DOHH2 (cell line): Measurements from ENCODE around the gene NELFE.

Experiments used
- H3F3A ChIP-seq: fragments of 200-600 bp; sonication (generic), shearing (Covaris generic); 2 replicates; pipeline ENCODE4 v1.6.0; 2016; ENCODE audit warnings: antibody characterized with exemption, mild to moderate bottlenecking; ENCODE audit not compliant: control insufficient read depth, insufficient read depth
- H3K27ac ChIP-seq: fragments of 200-600 bp; sonication (generic); 2 replicates; pipeline ENCODE4 v1.5.1; 2014; ENCODE audit warnings: low read depth, mild to moderate bottlenecking, low read length, moderate library complexity
- H3K27me3 ChIP-seq: fragments of 200-600 bp; sonication (generic); 2 replicates; pipeline ENCODE4 v1.6.1; 2014; ENCODE audit warnings: mild to moderate bottlenecking, low read length, mixed read lengths; ENCODE audit not compliant: control insufficient read depth
- H3K36me3 ChIP-seq: fragments of 200-600 bp; sonication (generic); 2 replicates; pipeline ENCODE4 v1.6.1; 2014; ENCODE audit warnings: mild to moderate bottlenecking, low read length, moderate library complexity, mixed read lengths; ENCODE audit not compliant: control insufficient read depth
- H3K4me1 ChIP-seq: fragments of 200-600 bp; sonication (generic); 2 replicates; pipeline ENCODE4 v1.6.1; 2014; ENCODE audit warnings: mild to moderate bottlenecking, low read length, mixed read lengths; ENCODE audit not compliant: control insufficient read depth
- H3K4me2 ChIP-seq: fragments of 200-600 bp; sonication (generic); 2 replicates; pipeline ENCODE4 v1.6.0; 2014; ENCODE audit warnings: mild to moderate bottlenecking, low read length, moderate library complexity
- H3K4me3 ChIP-seq: fragments of 200-600 bp; sonication (generic); 2 replicates; pipeline ENCODE4 v1.5.1; 2014; ENCODE audit warnings: mild to moderate bottlenecking, low read length, mixed read lengths
- H3K79me2 ChIP-seq: fragments of 200-600 bp; sonication (generic); 2 replicates; pipeline ENCODE4 v1.6.1; 2014; ENCODE audit warnings: mild to moderate bottlenecking, low read length, mixed read lengths; ENCODE audit not compliant: control insufficient read depth
- H3K9me2 ChIP-seq: fragments of 200-600 bp; sonication (generic); replicated peaks from 2 replicates; pipeline ENCODE4 v1.6.1; 2014; ENCODE audit warnings: mild to moderate bottlenecking, low read length, mixed read lengths; ENCODE audit not compliant: control insufficient read depth
- H3K9me3 ChIP-seq: fragments of 200-600 bp; sonication (generic); 2 replicates; pipeline ENCODE4 v1.6.1; 2014; ENCODE audit warnings: antibody characterized with exemption, low read length, mixed read lengths; ENCODE audit not compliant: control insufficient read depth, insufficient read depth
- H4K20me1 ChIP-seq: fragments of 200-600 bp; sonication (generic); 2 replicates; pipeline ENCODE4 v1.6.0; 2014; ENCODE audit warnings: low read depth, mild to moderate bottlenecking, antibody characterized with exemption, low read length, moderate library complexity; ENCODE audit not compliant: control insufficient read depth, insufficient read depth
- CTCF ChIP-seq: fragments of 200-600 bp; sonication (generic); IDR thresholded peaks from one replicate; pipeline ENCODE4 v1.5.1; 2014; ENCODE audit warnings: antibody characterized with exemption, mild to moderate bottlenecking, low read depth, low read length; ENCODE audit not compliant: poor library complexity, severe bottlenecking
- EZH2phosphoT487 ChIP-seq: fragments of 200-600 bp; sonication (generic); IDR thresholded peaks from 2 replicates; pipeline ENCODE4 v1.6.1; 2017; ENCODE audit warnings: borderline replicate concordance, mild to moderate bottlenecking, antibody characterized with exemption, low read length, moderate library complexity, mixed read lengths

NELFE gene

DNA sequence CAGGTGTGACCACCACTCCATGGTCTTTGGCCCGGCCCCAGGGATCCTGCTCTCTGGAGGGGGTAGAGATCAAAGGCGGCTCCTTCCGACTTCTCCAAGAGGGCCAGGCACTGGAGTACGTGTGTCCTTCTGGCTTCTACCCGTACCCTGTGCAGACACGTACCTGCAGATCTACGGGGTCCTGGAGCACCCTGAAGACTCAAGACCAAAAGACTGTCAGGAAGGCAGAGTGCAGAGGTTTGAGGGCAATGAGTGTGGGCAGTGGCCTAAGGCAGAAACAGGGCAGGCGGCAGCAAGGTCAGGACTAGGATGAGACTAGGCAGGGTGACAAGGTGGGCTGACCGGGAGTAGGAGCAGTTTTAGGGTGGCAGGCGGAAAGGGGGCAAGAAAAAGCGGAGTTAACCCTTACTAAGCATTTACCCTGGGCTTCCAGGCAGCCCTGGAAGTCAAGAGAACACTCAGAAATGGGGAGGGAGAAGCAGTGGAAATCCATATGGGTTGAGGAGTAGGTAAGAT, 12.3 kb downstream of the NELFE start:
- Histone ChIP-seq H3K79me2 (no peaks in the 10 kb centered on the region), H3F3A (no peaks in the 10 kb centered on the region), H3K27ac (no peak overlapping the region), H3K4me1 (no peaks in the 10 kb centered on the region), H3K4me3 (no peak overlapping the region), H3K4me2 (no peak overlapping the region), H3K9me3 (no peaks in the 10 kb centered on the region), H3K9me2 (no peaks in the 10 kb centered on the region), H4K20me1 (no peaks in the 10 kb centered on the region), H3K36me3 (peaks cover 4% of the 10 kb centered on the region), H3K27me3 (peaks cover 3% of the 10 kb centered on the region; the same call in 1 of the 2 replicates)
- no peak for TF ChIP-seq CTCF
- no peak for TF ChIP-seq EZH2phosphoT487

- H3K4me3 ChIP-seq = no peak within 1 kb of the TSS
- no peaks in the 10 kb centered on the region for H3K4me1 ChIP-seq
- H3K27me3 ChIP-seq = peaks cover 3% of the 10 kb centered on the region; the same call in 1 of the 2 replicates
- no peaks in the 10 kb centered on the region for H3K9me2 ChIP-seq
- no peaks in the 10 kb centered on the region for H3K79me2 ChIP-seq
- no peaks in the 10 kb centered on the region for H4K20me1 ChIP-seq
- no peak for TF ChIP-seq EZH2phosphoT487
- TF ChIP-seq CTCF = no peak
- H3K9me3 ChIP-seq = no peaks in the 10 kb centered on the region
- no peaks in the 10 kb centered on the region for H3K36me3 ChIP-seq
- no peak within 1 kb of the TSS for H3K27ac ChIP-seq
- no peak within 1 kb of the TSS for H3K4me2 ChIP-seq
- no peaks in the 10 kb centered on the region for H3F3A ChIP-seq
Observed at GRCh38 chr6:31945507-31946369, 13.0 kb downstream of the NELFE start, which contains the start of gene CFB. TSS of gene CFB (plus strand) at chr6:31946095. CDS start at chr6:31946222, 127 bp downstream.

- peaks cover 3% of the 10 kb centered on the region; the same call in 1 of the 2 replicates for H3K27me3 ChIP-seq
- H3K27ac ChIP-seq = no peak overlapping the region
- H3K4me1 ChIP-seq = no peaks in the 10 kb centered on the region
- no peaks in the 10 kb centered on the region for H4K20me1 ChIP-seq
- no peaks in the 10 kb centered on the region for H3K9me2 ChIP-seq
- no peaks in the 10 kb centered on the region for H3K9me3 ChIP-seq
- TF ChIP-seq EZH2phosphoT487 (no peak), CTCF (no peak)
- H3K4me3 ChIP-seq = no peak overlapping the region
- H3K36me3 ChIP-seq = no peaks in the 10 kb centered on the region
- H3F3A ChIP-seq = no peaks in the 10 kb centered on the region
- H3K79me2 ChIP-seq = no peaks in the 10 kb centered on the region
- H3K4me2 ChIP-seq = no peak overlapping the region
Observed at GRCh38 chr6:31945154-31945506, 13.6 kb downstream of the NELFE start.
